ENCODE results near the gene ITPKA.

Gene ITPKA

GRCh38 chr15:41482110-41482877 lies 11.4 kb upstream of the ITPKA start:
- no CpG with 5 or more reads among the region's 9 CpGs for WGBS, 2 donors (ENCODE audit: extremely low coverage in 2 of 2, insufficient read length in 2 of 2, insufficient replicate concordance in 1 of 2)

GRCh38 chr15:41483115-41483514 lies 10.6 kb upstream of the ITPKA start:
- no peak overlapping the region for H2BK120ac ChIP-seq (ENCODE audit: low read depth, low read length)
- H3K4me3 ChIP-seq (ENCODE audit: low read length in 2 of 2), result no peak overlapping the region
- H3K9me3 ChIP-seq (replicated peaks in 1 of 2; ENCODE audit: control insufficient read depth in 2 of 2, insufficient read depth in 1 of 2, low read depth in 1 of 2, low read length in 2 of 2), result peaks cover 0 to 2% of the 10 kb centered on the region in 2 donors
- no peak overlapping the region for H3K14ac ChIP-seq (ENCODE audit: low read length)
- H4K91ac ChIP-seq (ENCODE audit: low read depth, low read length, poor library complexity), result no peak overlapping the region
- no peak overlapping the region for H3K23ac ChIP-seq (ENCODE audit: low read depth, low read length, poor library complexity)
- H2AFZ ChIP-seq (ENCODE audit: low read length), result no peak overlapping the region
- no peak overlapping the region for H2AK5ac ChIP-seq (ENCODE audit: low read depth, low read length)
- peaks cover 2 to 10% of the 10 kb centered on the region in 2 donors for H3K4me1 ChIP-seq (ENCODE audit: control insufficient read depth in 2 of 2, insufficient read depth in 1 of 2, low read depth in 1 of 2, low read length in 2 of 2)
- no peaks in the 10 kb centered on the region for H3K79me1 ChIP-seq (ENCODE audit: low read depth, low read length)
- peaks cover 31 to 64% of the 10 kb centered on the region in 2 donors for H3K36me3 ChIP-seq (replicated peaks in 1 of 2; ENCODE audit: control insufficient read depth in 2 of 2, insufficient read depth in 2 of 2, low read length in 2 of 2)
- H2BK12ac ChIP-seq (ENCODE audit: low read length), result no peak overlapping the region
- H2BK15ac ChIP-seq (ENCODE audit: low read length), result no peak overlapping the region
- no peak overlapping the region for H3K18ac ChIP-seq (ENCODE audit: low read length)
- H3K9ac ChIP-seq (ENCODE audit: low read depth, low read length, poor library complexity), result no peak overlapping the region
- no peaks in the 10 kb centered on the region for H3K27me3 ChIP-seq (ENCODE audit: control insufficient read depth in 3 of 3, insufficient read depth in 3 of 3, low read depth in 1 of 3, low read length in 3 of 3)
- no peak overlapping the region for H3K27ac ChIP-seq (replicated peaks; ENCODE audit: low read length)
- H3K4me2 ChIP-seq (ENCODE audit: insufficient read depth, low read length, poor library complexity, severe bottlenecking), result no peak overlapping the region
- no peak overlapping the region for H2BK5ac ChIP-seq (ENCODE audit: low read length)
- no peak for DNase-seq (ENCODE audit: low spot score)
- no peak overlapping the region for H4K8ac ChIP-seq (ENCODE audit: low read depth, low read length)
- no peak overlapping the region for H3K4ac ChIP-seq (ENCODE audit: low read length)

More at GRCh38 chr15:41482110-41482877, 11.4 kb upstream of the ITPKA start:
- Histone ChIP-seq H2BK120ac (ENCODE audit: low read depth, low read length) (no peak overlapping the region), H3K79me1 (ENCODE audit: low read depth, low read length) (no peaks in the 10 kb centered on the region), H2BK5ac (ENCODE audit: low read length) (no peak overlapping the region), H3K4me2 (ENCODE audit: insufficient read depth, low read length, poor library complexity, severe bottlenecking) (no peak overlapping the region), H3K18ac (ENCODE audit: low read length) (no peak overlapping the region), H3K14ac (ENCODE audit: low read length) (no peak overlapping the region), H2BK15ac (ENCODE audit: low read length) (no peak overlapping the region), H3K27ac (replicated peaks; ENCODE audit: low read length) (no peak overlapping the region), H3K23ac (ENCODE audit: low read depth, low read length, poor library complexity) (no peak overlapping the region), H3K4ac (ENCODE audit: low read length) (no peak overlapping the region), H3K36me3 (replicated peaks in 1 of 2; ENCODE audit: control insufficient read depth in 2 of 2, insufficient read depth in 2 of 2, low read length in 2 of 2) (peaks cover 32 to 72% of the 10 kb centered on the region in 2 donors), H3K9me3 (replicated peaks in 1 of 2; ENCODE audit: control insufficient read depth in 2 of 2, insufficient read depth in 1 of 2, low read depth in 1 of 2, low read length in 2 of 2) (peaks cover 0 to 2% of the 10 kb centered on the region in 2 donors), H3K4me3 (ENCODE audit: low read length in 2 of 2) (no peak overlapping the region), H2BK12ac (ENCODE audit: low read length) (no peak overlapping the region), H3K9ac (ENCODE audit: low read depth, low read length, poor library complexity) (no peak overlapping the region), H3K4me1 (ENCODE audit: control insufficient read depth in 2 of 2, insufficient read depth in 1 of 2, low read depth in 1 of 2, low read length in 2 of 2) (peaks cover 0 to 2% of the 10 kb centered on the region in 2 donors), H2AFZ (ENCODE audit: low read length) (no peak overlapping the region), H4K8ac (ENCODE audit: low read depth, low read length) (no peak overlapping the region), H2AK5ac (ENCODE audit: low read depth, low read length) (no peak overlapping the region), H4K91ac (ENCODE audit: low read depth, low read length, poor library complexity) (no peak overlapping the region), H3K27me3 (ENCODE audit: control insufficient read depth in 3 of 3, insufficient read depth in 3 of 3, low read depth in 1 of 3, low read length in 3 of 3) (no peaks in the 10 kb centered on the region)
- DNase-seq (ENCODE audit: low spot score), result no peak

GRCh38 chr15:41483519-41483918 lies 10.2 kb upstream of the ITPKA start:
- no peak for DNase-seq (ENCODE audit: low spot score)

GRCh38 chr15:41484937-41485625 lies 8.6 kb upstream of the ITPKA start:
- H2BK15ac ChIP-seq (ENCODE audit: low read length), result no peak overlapping the region
- H2BK5ac ChIP-seq (ENCODE audit: low read length), result no peak overlapping the region
- H3K9me3 ChIP-seq (replicated peaks in 1 of 2; ENCODE audit: control insufficient read depth in 2 of 2, insufficient read depth in 1 of 2, low read depth in 1 of 2, low read length in 2 of 2), result peaks cover 0 to 2% of the 10 kb centered on the region in 2 donors
- H3K18ac ChIP-seq (ENCODE audit: low read length), result peak overlapping the region; percentile 37
- no peak overlapping the region for H2BK12ac ChIP-seq (ENCODE audit: low read length)
- H3K4me2 ChIP-seq (ENCODE audit: insufficient read depth, low read length, poor library complexity, severe bottlenecking), result no peak overlapping the region
- H2BK120ac ChIP-seq (ENCODE audit: low read depth, low read length), result no peak overlapping the region
- no peak overlapping the region for H3K9ac ChIP-seq (ENCODE audit: low read depth, low read length, poor library complexity)
- H3K23ac ChIP-seq (ENCODE audit: low read depth, low read length, poor library complexity), result no peak overlapping the region
- H3K4ac ChIP-seq (ENCODE audit: low read length), result no peak overlapping the region
- no peak overlapping the region for H3K27ac ChIP-seq (replicated peaks; ENCODE audit: low read length)
- peaks cover 20 to 44% of the 10 kb centered on the region in 2 donors for H3K36me3 ChIP-seq (replicated peaks in 1 of 2; ENCODE audit: control insufficient read depth in 2 of 2, insufficient read depth in 2 of 2, low read length in 2 of 2)
- H3K14ac ChIP-seq (ENCODE audit: low read length), result no peak overlapping the region
- peaks cover 2 to 11% of the 10 kb centered on the region in 2 donors for H3K4me1 ChIP-seq (ENCODE audit: control insufficient read depth in 2 of 2, insufficient read depth in 1 of 2, low read depth in 1 of 2, low read length in 2 of 2)
- no peaks in the 10 kb centered on the region for H3K27me3 ChIP-seq (ENCODE audit: control insufficient read depth in 3 of 3, insufficient read depth in 3 of 3, low read depth in 1 of 3, low read length in 3 of 3)
- no peak for DNase-seq (ENCODE audit: low spot score)
- no CpG with 5 or more reads among the region's 11 CpGs for WGBS, 2 donors (ENCODE audit: extremely low coverage in 2 of 2, insufficient read length in 2 of 2, insufficient replicate concordance in 1 of 2)
- no peak overlapping the region for H4K91ac ChIP-seq (ENCODE audit: low read depth, low read length, poor library complexity)
- no peaks in the 10 kb centered on the region for H3K79me1 ChIP-seq (ENCODE audit: low read depth, low read length)
- no peak overlapping the region for H2AFZ ChIP-seq (ENCODE audit: low read length)
- no peak overlapping the region for H4K8ac ChIP-seq (ENCODE audit: low read depth, low read length)
- H3K4me3 ChIP-seq (ENCODE audit: low read length in 2 of 2), result no peak overlapping the region
- H2AK5ac ChIP-seq (ENCODE audit: low read depth, low read length), result peak overlapping the region; percentile 36

More at GRCh38 chr15:41483519-41483918, 10.2 kb upstream of the ITPKA start:
- no peak overlapping the region for H2BK5ac ChIP-seq (ENCODE audit: low read length)
- H3K9ac ChIP-seq (ENCODE audit: low read depth, low read length, poor library complexity), result no peak overlapping the region
- H3K27me3 ChIP-seq (ENCODE audit: control insufficient read depth in 3 of 3, insufficient read depth in 3 of 3, low read depth in 1 of 3, low read length in 3 of 3), result no peaks in the 10 kb centered on the region
- no peak overlapping the region for H3K14ac ChIP-seq (ENCODE audit: low read length)
- H2BK12ac ChIP-seq (ENCODE audit: low read length), result no peak overlapping the region
- no peak overlapping the region for H2AK5ac ChIP-seq (ENCODE audit: low read depth, low read length)
- H4K8ac ChIP-seq (ENCODE audit: low read depth, low read length), result no peak overlapping the region
- WGBS, 2 donors (ENCODE audit: extremely low coverage in 2 of 2, insufficient read length in 2 of 2, insufficient replicate concordance in 1 of 2), result no CpG with 5 or more reads among the region's 2 CpGs
- no peak overlapping the region for H3K18ac ChIP-seq (ENCODE audit: low read length)
- no peak overlapping the region for H3K4ac ChIP-seq (ENCODE audit: low read length)
- H3K27ac ChIP-seq (replicated peaks; ENCODE audit: low read length), result no peak overlapping the region
- no peak overlapping the region for H2BK15ac ChIP-seq (ENCODE audit: low read length)
- no peak overlapping the region for H3K4me3 ChIP-seq (ENCODE audit: low read length in 2 of 2)
- no peak overlapping the region for H2AFZ ChIP-seq (ENCODE audit: low read length)
- H3K23ac ChIP-seq (ENCODE audit: low read depth, low read length, poor library complexity), result no peak overlapping the region
- no peak overlapping the region for H4K91ac ChIP-seq (ENCODE audit: low read depth, low read length, poor library complexity)
- H3K4me2 ChIP-seq (ENCODE audit: insufficient read depth, low read length, poor library complexity, severe bottlenecking), result no peak overlapping the region
- no peaks in the 10 kb centered on the region for H3K79me1 ChIP-seq (ENCODE audit: low read depth, low read length)
- H3K9me3 ChIP-seq (replicated peaks in 1 of 2; ENCODE audit: control insufficient read depth in 2 of 2, insufficient read depth in 1 of 2, low read depth in 1 of 2, low read length in 2 of 2), result peaks cover 0 to 2% of the 10 kb centered on the region in 2 donors
- peaks cover 2 to 11% of the 10 kb centered on the region in 2 donors for H3K4me1 ChIP-seq (ENCODE audit: control insufficient read depth in 2 of 2, insufficient read depth in 1 of 2, low read depth in 1 of 2, low read length in 2 of 2)
- no peak overlapping the region for H2BK120ac ChIP-seq (ENCODE audit: low read depth, low read length)
- H3K36me3 ChIP-seq (replicated peaks in 1 of 2; ENCODE audit: control insufficient read depth in 2 of 2, insufficient read depth in 2 of 2, low read length in 2 of 2), result peaks cover 31 to 60% of the 10 kb centered on the region in 2 donors

All from neuronal stem cell (in vitro differentiated cells).